ENCODE results near the gene C6orf58.

The C6orf58 gene

GRCh38 chr6:127576874-127577273, at the start of gene C6orf58:
TSS of gene C6orf58 (plus strand) at chr6:127577174. CDS start at chr6:127577186, 12 bp downstream.
- H3K9me3 Mint-ChIP-seq, result no peaks in the 10 kb centered on the region
- no peak within 1 kb of the TSS for H3K27ac Mint-ChIP-seq
- H3K36me3 Mint-ChIP-seq (ENCODE audit: low read depth), result no peaks in the 10 kb centered on the region
- no peaks in the 10 kb centered on the region for H3K4me1 Mint-ChIP-seq (ENCODE audit: low read depth)
- H3K4me3 Mint-ChIP-seq, result no peak within 1 kb of the TSS
- H3K27me3 Mint-ChIP-seq, result peaks cover 27% of the 10 kb centered on the region

DNA sequence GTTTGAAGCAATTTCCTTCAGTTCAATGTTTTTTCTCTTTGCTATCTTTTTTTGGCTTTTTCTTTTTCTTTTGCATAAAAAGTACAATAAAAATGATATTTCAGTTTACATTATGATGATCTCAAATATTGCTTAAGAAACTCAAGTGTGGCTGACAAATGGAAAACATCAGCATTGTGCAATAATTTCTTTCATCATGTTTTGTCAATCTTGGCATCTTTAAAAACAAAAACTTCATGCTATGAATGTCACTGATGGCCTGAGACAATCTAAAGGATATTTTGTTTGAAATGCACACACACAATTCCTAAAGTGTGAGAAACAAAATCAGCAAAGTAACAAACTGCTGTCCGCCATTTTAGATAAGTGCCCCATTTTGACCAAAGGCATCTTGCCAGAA, 44.0 kb upstream of the C6orf58 start:
- H3K27me3 Mint-ChIP-seq, result peaks cover 43% of the 10 kb centered on the region
- H3K4me1 Mint-ChIP-seq (ENCODE audit: low read depth), result no peaks in the 10 kb centered on the region
- H3K36me3 Mint-ChIP-seq (ENCODE audit: low read depth), result no peaks in the 10 kb centered on the region
- no peak overlapping the region for H3K27ac Mint-ChIP-seq
- H3K4me3 Mint-ChIP-seq, result no peak overlapping the region
- H3K9me3 Mint-ChIP-seq, result no peaks in the 10 kb centered on the region

DNA sequence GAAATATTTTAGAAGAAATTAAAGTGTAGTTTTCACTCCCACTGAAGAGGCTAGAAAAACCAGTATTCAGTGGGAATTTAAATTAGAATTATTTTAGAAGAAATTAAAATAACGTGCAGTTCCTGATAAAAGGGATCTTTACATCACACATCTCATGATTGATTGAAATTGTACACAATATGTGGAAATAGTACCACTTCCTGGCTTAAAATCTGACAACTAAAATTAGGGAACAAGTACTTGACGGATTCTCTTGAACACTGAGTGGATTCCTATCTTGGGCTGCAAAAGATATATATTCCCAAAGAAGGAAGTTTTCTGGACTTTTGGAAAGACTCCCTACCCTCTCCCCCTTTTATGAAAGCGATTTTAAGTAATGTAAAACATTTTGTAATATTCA, 43.2 kb upstream of the C6orf58 start:
- H3K9me3 Mint-ChIP-seq, result no peaks in the 10 kb centered on the region
- no peak overlapping the region for H3K4me3 Mint-ChIP-seq
- no peaks in the 10 kb centered on the region for H3K36me3 Mint-ChIP-seq (ENCODE audit: low read depth)
- H3K4me1 Mint-ChIP-seq (ENCODE audit: low read depth), result no peaks in the 10 kb centered on the region
- peaks cover 38% of the 10 kb centered on the region for H3K27me3 Mint-ChIP-seq
- H3K27ac Mint-ChIP-seq, result no peak overlapping the region

GRCh38 chr6:127538750-127539264, 38.2 kb upstream of the C6orf58 start:
- H3K27ac Mint-ChIP-seq, result no peak overlapping the region
- peaks cover 30% of the 10 kb centered on the region for H3K27me3 Mint-ChIP-seq
- H3K4me3 Mint-ChIP-seq, result no peak overlapping the region
- H3K4me1 Mint-ChIP-seq (ENCODE audit: low read depth), result no peaks in the 10 kb centered on the region
- H3K36me3 Mint-ChIP-seq (ENCODE audit: low read depth), result no peaks in the 10 kb centered on the region
- H3K9me3 Mint-ChIP-seq, result no peaks in the 10 kb centered on the region

DNA sequence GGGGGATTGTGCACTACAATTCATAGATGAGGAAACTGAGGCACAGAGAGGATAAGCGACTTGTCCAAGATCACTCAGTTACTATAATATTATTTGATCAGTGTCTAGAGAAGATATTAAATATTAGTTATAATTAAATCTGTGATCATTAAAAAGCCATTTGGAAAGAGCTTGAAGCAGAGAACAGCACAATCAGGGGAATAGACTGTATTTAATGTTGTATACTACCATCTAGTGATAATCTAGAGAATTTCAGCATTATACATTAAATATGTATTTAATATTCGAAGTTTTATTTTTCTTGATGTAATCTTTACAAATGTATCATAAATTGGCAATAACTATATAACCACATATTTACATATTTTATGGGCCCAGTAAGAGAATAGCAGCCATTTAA, 37.7 kb upstream of the C6orf58 start:
- Mint-ChIP-seq H3K27me3 (peaks cover 26% of the 10 kb centered on the region), H3K4me1 (ENCODE audit: low read depth) (no peaks in the 10 kb centered on the region), H3K4me3 (no peak overlapping the region), H3K36me3 (ENCODE audit: low read depth) (no peaks in the 10 kb centered on the region), H3K9me3 (no peaks in the 10 kb centered on the region), H3K27ac (no peak overlapping the region)

DNA sequence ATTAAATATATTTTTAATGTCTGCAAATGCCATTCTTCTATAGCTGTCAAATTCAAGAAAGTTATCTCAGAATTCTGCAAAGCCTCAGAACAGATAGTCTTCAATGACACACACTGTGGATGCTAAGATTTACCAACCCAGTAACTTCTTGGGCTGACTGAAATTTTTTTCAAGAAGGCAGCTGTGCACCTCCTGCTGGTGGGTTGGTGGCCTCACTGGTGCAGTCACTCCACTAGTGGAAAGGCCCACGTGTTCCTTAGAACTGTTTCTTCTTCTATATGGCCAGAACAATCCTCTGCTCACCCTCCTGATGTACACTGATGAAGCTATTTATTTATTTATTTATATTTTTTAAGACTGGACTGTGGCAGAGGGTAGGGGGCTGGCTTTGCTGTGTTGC, 29.8 kb upstream of the C6orf58 start:
- Mint-ChIP-seq H3K4me3 (no peak overlapping the region), H3K36me3 (ENCODE audit: low read depth) (no peaks in the 10 kb centered on the region), H3K27ac (no peak overlapping the region), H3K4me1 (ENCODE audit: low read depth) (no peaks in the 10 kb centered on the region), H3K27me3 (peaks cover 24% of the 10 kb centered on the region), H3K9me3 (no peaks in the 10 kb centered on the region)

GRCh38 chr6:127547904-127548649, 28.9 kb upstream of the C6orf58 start:
- Mint-ChIP-seq H3K27ac (no peak overlapping the region), H3K9me3 (no peaks in the 10 kb centered on the region), H3K4me1 (ENCODE audit: low read depth) (no peaks in the 10 kb centered on the region), H3K4me3 (no peak overlapping the region), H3K27me3 (peaks cover 26% of the 10 kb centered on the region), H3K36me3 (ENCODE audit: low read depth) (no peaks in the 10 kb centered on the region)

DNA sequence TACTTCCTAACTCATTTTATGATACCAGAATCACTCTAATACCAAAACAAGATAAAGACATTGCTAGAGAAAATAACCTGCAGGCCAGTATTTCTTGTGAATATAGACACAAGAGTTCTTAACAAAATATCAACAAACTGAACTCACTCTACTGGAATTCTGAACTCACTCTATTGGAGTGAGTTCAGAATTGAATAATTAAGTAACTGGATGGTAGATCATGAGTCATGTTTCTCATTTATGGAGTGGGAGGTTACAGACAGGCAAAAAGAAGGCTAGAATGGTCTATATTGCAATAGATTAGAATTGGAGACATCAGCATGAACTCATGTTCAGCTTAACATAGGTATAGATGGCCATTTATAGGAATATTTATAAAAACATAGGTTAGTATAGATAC, 26.6 kb upstream of the C6orf58 start:
- Mint-ChIP-seq H3K36me3 (ENCODE audit: low read depth) (no peaks in the 10 kb centered on the region), H3K27me3 (peaks cover 27% of the 10 kb centered on the region), H3K27ac (no peak overlapping the region), H3K4me1 (ENCODE audit: low read depth) (no peaks in the 10 kb centered on the region), H3K4me3 (no peak overlapping the region), H3K9me3 (no peaks in the 10 kb centered on the region)

GRCh38 chr6:127554435-127555006, 22.5 kb upstream of the C6orf58 start:
- Mint-ChIP-seq H3K4me1 (ENCODE audit: low read depth) (no peaks in the 10 kb centered on the region), H3K9me3 (no peaks in the 10 kb centered on the region), H3K36me3 (ENCODE audit: low read depth) (no peaks in the 10 kb centered on the region), H3K27ac (no peak overlapping the region), H3K27me3 (peaks cover 32% of the 10 kb centered on the region), H3K4me3 (no peak overlapping the region)

DNA sequence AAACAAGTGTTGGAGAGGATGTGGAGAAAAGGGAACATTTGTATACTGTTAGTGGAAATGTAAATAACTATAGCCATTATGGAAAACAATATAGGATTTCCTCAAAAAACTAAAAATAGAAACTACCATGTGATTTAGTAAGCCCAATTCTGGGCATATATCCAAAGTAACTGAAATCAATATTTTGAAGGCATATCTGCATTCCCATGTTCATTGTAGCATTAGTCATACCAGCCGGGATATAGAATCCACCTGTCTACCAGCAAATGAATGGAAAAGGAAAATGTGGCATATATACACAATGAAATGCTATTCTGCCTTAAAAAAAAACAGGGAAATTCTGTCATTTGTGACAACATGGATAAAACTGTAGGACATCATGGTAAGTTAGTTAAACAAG, 15.3 kb upstream of the C6orf58 start:
- H3K27me3 Mint-ChIP-seq, result peaks cover 20% of the 10 kb centered on the region

DNA sequence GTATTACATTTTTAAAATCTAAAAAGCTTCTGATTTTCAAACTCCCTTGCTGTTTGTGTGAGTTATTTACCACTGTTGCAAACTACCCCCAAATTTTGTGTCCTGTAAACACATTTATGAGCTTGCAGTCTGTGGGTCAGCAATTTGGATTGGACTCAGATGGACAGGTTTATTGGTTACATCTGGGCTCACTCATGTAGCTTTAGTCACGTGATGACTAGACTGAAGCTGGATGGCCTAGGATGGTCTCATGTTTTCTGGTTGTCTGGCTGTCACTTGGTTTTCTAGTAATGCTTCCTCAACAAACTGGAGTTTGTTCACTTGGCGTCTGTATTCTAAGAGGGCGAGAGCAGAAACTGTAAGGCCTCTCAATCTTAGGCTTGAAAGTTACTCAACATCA, 12.2 kb upstream of the C6orf58 start:
- Mint-ChIP-seq H3K9me3 (no peaks in the 10 kb centered on the region), H3K4me3 (no peak overlapping the region), H3K27ac (no peak overlapping the region), H3K4me1 (ENCODE audit: low read depth) (no peaks in the 10 kb centered on the region), H3K36me3 (ENCODE audit: low read depth) (no peaks in the 10 kb centered on the region), H3K27me3 (peaks cover 15% of the 10 kb centered on the region)

More for the DNA sequence above, 15.3 kb upstream of the C6orf58 start:
- Mint-ChIP-seq H3K9me3 (no peaks in the 10 kb centered on the region), H3K4me1 (ENCODE audit: low read depth) (no peaks in the 10 kb centered on the region), H3K27ac (no peak overlapping the region), H3K36me3 (ENCODE audit: low read depth) (no peaks in the 10 kb centered on the region), H3K4me3 (no peak overlapping the region)

DNA sequence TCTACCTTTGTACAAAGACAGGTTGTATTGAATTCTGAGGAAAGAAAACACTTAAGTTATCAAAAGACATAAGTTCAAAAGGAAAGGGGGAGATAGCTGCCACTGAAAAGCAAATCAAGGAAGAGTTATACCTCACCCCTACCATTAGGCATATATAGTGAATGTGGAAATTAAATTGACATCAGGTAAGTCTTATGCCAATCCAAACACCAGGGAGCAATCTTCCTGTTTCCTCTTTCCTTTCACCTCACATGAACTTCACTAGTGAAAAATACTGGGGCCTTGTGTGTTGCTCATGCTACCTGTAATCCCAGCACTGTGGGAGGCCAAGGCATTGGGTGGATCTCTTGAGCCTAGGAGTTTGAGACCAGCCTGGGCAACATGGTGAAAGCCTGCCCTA, 10.9 kb upstream of the C6orf58 start:
- Mint-ChIP-seq H3K4me3 (no peak overlapping the region), H3K27ac (no peak overlapping the region), H3K9me3 (no peaks in the 10 kb centered on the region), H3K4me1 (ENCODE audit: low read depth) (peaks cover 8% of the 10 kb centered on the region), H3K36me3 (ENCODE audit: low read depth) (no peaks in the 10 kb centered on the region), H3K27me3 (peaks cover 11% of the 10 kb centered on the region)

DNA sequence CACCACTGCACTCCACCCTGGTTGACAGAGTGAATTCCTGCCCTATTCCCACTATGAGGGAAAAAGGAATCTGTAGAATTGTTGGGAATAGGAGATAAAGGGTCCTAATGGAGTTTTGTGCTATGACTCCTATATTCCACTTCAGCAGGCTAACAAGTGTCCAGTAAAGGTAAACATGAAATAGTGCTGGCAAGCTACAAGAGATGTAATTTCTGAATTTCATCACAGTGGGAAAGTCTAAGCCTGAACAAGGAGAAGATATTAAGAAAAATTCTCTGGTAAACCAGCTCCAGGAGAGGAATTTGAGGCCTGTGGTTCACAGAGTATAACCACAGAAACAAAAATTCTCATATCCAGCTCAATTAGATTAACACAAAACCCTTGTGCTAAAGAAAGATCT, 10.3 kb upstream of the C6orf58 start:
- Mint-ChIP-seq H3K36me3 (ENCODE audit: low read depth) (no peaks in the 10 kb centered on the region), H3K4me1 (ENCODE audit: low read depth) (peaks cover 13% of the 10 kb centered on the region), H3K27ac (no peak overlapping the region), H3K9me3 (no peaks in the 10 kb centered on the region), H3K4me3 (no peak overlapping the region), H3K27me3 (peaks cover 9% of the 10 kb centered on the region)

DNA sequence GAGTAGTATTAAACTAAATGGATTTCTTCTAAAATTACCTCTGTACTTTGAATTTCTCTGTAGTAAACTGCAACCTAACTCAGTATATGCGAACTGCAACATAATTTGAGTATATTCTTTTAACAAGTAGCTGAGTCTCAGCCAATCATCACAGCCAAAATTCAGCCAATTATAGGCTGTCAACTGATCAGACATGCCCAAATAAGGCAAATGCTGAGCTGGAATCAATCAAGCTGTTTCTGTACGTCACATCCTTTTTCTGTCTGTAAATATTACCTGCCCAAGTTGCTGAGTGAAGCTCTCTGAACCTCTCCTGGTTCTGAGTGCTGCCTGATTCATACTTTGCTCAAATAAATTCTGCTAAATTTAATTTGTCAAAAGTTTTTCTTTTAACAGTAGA, 9.5 kb upstream of the C6orf58 start:
- Mint-ChIP-seq H3K4me1 (ENCODE audit: low read depth) (peaks cover 13% of the 10 kb centered on the region), H3K27ac (no peak overlapping the region), H3K9me3 (no peaks in the 10 kb centered on the region), H3K4me3 (no peak overlapping the region), H3K36me3 (ENCODE audit: low read depth) (no peaks in the 10 kb centered on the region), H3K27me3 (peaks cover 5% of the 10 kb centered on the region)

DNA sequence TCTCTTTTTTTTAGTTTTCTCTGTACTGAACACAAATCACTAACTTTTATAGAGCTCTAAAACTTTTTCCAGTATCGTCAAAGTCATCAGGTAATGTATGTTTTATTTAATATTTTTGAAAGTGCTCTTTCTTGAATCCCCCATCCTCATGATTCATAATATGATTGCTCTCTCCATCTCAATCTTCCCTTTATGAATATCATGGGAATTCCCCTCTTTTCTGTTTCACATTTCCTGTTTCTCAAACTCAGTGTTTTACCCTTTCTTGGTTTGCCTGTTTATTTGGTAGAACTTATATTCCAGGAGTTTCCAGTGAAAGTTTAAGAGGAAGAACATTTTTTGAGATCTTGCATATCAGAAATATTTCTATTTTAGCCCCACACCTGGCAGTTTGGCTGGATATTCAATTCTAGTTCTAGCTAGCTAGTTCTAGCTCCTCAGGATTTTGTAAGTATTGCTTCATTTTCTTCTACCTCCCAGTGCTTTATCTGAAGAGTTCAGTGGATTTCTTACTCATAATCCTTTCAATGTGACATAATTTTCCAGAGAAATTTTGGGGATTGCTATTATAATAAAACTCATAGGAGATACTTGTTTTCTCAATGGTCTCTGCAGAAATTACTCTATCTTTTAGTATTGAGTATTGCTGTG, 6.1 kb upstream of the C6orf58 start:
- Mint-ChIP-seq H3K27ac (peak overlapping the region; percentile 63), H3K4me1 (ENCODE audit: low read depth) (peaks cover 13% of the 10 kb centered on the region), H3K36me3 (ENCODE audit: low read depth) (no peaks in the 10 kb centered on the region), H3K27me3 (peaks cover 7% of the 10 kb centered on the region), H3K4me3 (peak overlapping the region; percentile 2), H3K9me3 (no peaks in the 10 kb centered on the region)
